ENCODE measurements around the gene DCDC2C.

DCDC2C gene

GRCh38 chr2:3895021-3895420, 191.6 kb downstream of the DCDC2C start:
- no peak for DNase-seq (ENCODE audit: low spot score)
